ACC112 (cell line): ENCODE data around the gene PRKG1.

Experiments used
- H2AFZ ChIP-seq: fragments of 200-600 bp; sonication (generic); one replicate; pipeline ENCODE4 v1.6.0; 2017; ENCODE audit warnings: antibody characterized with exemption, low read length; ENCODE audit not compliant: unreplicated experiment
- H3K27ac ChIP-seq: fragments of 200-600 bp; sonication (generic); 2 replicates; pipeline ENCODE4 v1.5.1; 2014; ENCODE audit warnings: low read depth, mild to moderate bottlenecking, antibody characterized with exemption, low read length, moderate library complexity
- H3K27me3 ChIP-seq: fragments of 200-600 bp; sonication (generic); 2 replicates; pipeline ENCODE4 v1.6.1; 2014; ENCODE audit warnings: mild to moderate bottlenecking, antibody characterized with exemption, low read length, moderate library complexity, mixed read lengths; ENCODE audit not compliant: insufficient read depth
- H3K36me3 ChIP-seq: fragments of 200-600 bp; sonication (generic); 2 replicates; pipeline ENCODE4 v1.6.1; 2016; ENCODE audit warnings: mild to moderate bottlenecking, antibody characterized with exemption, low read length, moderate library complexity, mixed read lengths; ENCODE audit not compliant: insufficient read depth
- H3K4me1 ChIP-seq: fragments of 200-600 bp; sonication (generic); one replicate; pipeline ENCODE4 v1.6.1; 2016; ENCODE audit warnings: low read length, mixed read lengths; ENCODE audit not compliant: insufficient read depth, unreplicated experiment, control insufficient read depth
- H3K4me3 ChIP-seq: fragments of 200-600 bp; sonication (generic); 2 replicates; pipeline ENCODE4 v1.5.1; 2014; ENCODE audit warnings: mild to moderate bottlenecking, low read depth, low read length
- H3K79me2 ChIP-seq: fragments of 200-600 bp; sonication (generic); one replicate; pipeline ENCODE4 v1.6.0; 2016; ENCODE audit warnings: low read length; ENCODE audit not compliant: control insufficient read depth, unreplicated experiment, insufficient read depth

The PRKG1 gene

GRCh38 chr10:51932530-51932929 is 858.2 kb downstream of the PRKG1 start:
- Histone ChIP-seq H3K79me2 (no peaks in the 10 kb centered on the region), H3K27ac (no peak overlapping the region), H2AFZ (no peak overlapping the region), H3K27me3 (no peaks in the 10 kb centered on the region), H3K36me3 (no peaks in the 10 kb centered on the region), H3K4me3 (no peak overlapping the region), H3K4me1 (peaks cover 14% of the 10 kb centered on the region)

GRCh38 chr10:51934373-51934772 is 860.1 kb downstream of the PRKG1 start:
- no peak overlapping the region for H3K27ac ChIP-seq
- H3K4me3 ChIP-seq: no peak overlapping the region
- H3K36me3 ChIP-seq: no peaks in the 10 kb centered on the region
- H3K79me2 ChIP-seq: no peaks in the 10 kb centered on the region
- no peaks in the 10 kb centered on the region for H3K27me3 ChIP-seq
- no peak overlapping the region for H2AFZ ChIP-seq
- peaks cover 15% of the 10 kb centered on the region for H3K4me1 ChIP-seq

- H3K36me3 ChIP-seq: no peaks in the 10 kb centered on the region
- no peaks in the 10 kb centered on the region for H3K27me3 ChIP-seq
- H2AFZ ChIP-seq: no peak overlapping the region
- no peak overlapping the region for H3K4me3 ChIP-seq
- H3K27ac ChIP-seq: no peak overlapping the region
- H3K79me2 ChIP-seq: no peaks in the 10 kb centered on the region
- H3K4me1 ChIP-seq: peaks cover 15% of the 10 kb centered on the region
Measured at GRCh38 chr10:51935341-51935740, 861.1 kb downstream of the PRKG1 start.

GRCh38 chr10:51937308-51938140 is 863.2 kb downstream of the PRKG1 start:
- Histone ChIP-seq H3K4me3 (peak overlapping the region; percentile 51), H2AFZ (peak overlapping the region; percentile 45), H3K27me3 (no peaks in the 10 kb centered on the region), H3K36me3 (no peaks in the 10 kb centered on the region), H3K4me1 (peaks cover 15% of the 10 kb centered on the region), H3K79me2 (no peaks in the 10 kb centered on the region), H3K27ac (peak overlapping the region; percentile 38)

GRCh38 chr10:51950371-51950995 is 876.2 kb downstream of the PRKG1 start:
- Histone ChIP-seq H3K4me3 (no peak overlapping the region), H3K27ac (no peak overlapping the region), H3K27me3 (no peaks in the 10 kb centered on the region), H3K79me2 (no peaks in the 10 kb centered on the region), H2AFZ (no peak overlapping the region), H3K4me1 (no peaks in the 10 kb centered on the region), H3K36me3 (no peaks in the 10 kb centered on the region)

GRCh38 chr10:51950996-51951555 is 876.8 kb downstream of the PRKG1 start:
- no peaks in the 10 kb centered on the region for H3K36me3 ChIP-seq
- H3K27ac ChIP-seq: no peak overlapping the region
- H3K27me3 ChIP-seq: no peaks in the 10 kb centered on the region
- H3K4me1 ChIP-seq: no peaks in the 10 kb centered on the region
- no peak overlapping the region for H2AFZ ChIP-seq
- H3K4me3 ChIP-seq: no peak overlapping the region
- no peaks in the 10 kb centered on the region for H3K79me2 ChIP-seq

GRCh38 chr10:51951601-51952000 is 877.3 kb downstream of the PRKG1 start:
- no peak overlapping the region for H2AFZ ChIP-seq
- no peak overlapping the region for H3K27ac ChIP-seq
- H3K4me1 ChIP-seq: no peaks in the 10 kb centered on the region
- no peaks in the 10 kb centered on the region for H3K36me3 ChIP-seq
- H3K27me3 ChIP-seq: no peaks in the 10 kb centered on the region
- H3K4me3 ChIP-seq: no peak overlapping the region
- no peaks in the 10 kb centered on the region for H3K79me2 ChIP-seq

GRCh38 chr10:51952056-51952455 is 877.8 kb downstream of the PRKG1 start:
- H3K27ac ChIP-seq: no peak overlapping the region
- H3K4me3 ChIP-seq: no peak overlapping the region
- H2AFZ ChIP-seq: no peak overlapping the region
- no peaks in the 10 kb centered on the region for H3K4me1 ChIP-seq
- H3K36me3 ChIP-seq: no peaks in the 10 kb centered on the region
- no peaks in the 10 kb centered on the region for H3K27me3 ChIP-seq
- H3K79me2 ChIP-seq: no peaks in the 10 kb centered on the region

GRCh38 chr10:51955696-51956095 is 881.4 kb downstream of the PRKG1 start:
- no peak overlapping the region for H3K27ac ChIP-seq
- H3K79me2 ChIP-seq: no peaks in the 10 kb centered on the region
- no peak overlapping the region for H2AFZ ChIP-seq
- H3K27me3 ChIP-seq: no peaks in the 10 kb centered on the region
- no peaks in the 10 kb centered on the region for H3K4me1 ChIP-seq
- no peaks in the 10 kb centered on the region for H3K36me3 ChIP-seq
- H3K4me3 ChIP-seq: no peak overlapping the region

- H2AFZ ChIP-seq: no peak overlapping the region
- no peaks in the 10 kb centered on the region for H3K27me3 ChIP-seq
- no peak overlapping the region for H3K27ac ChIP-seq
- H3K36me3 ChIP-seq: no peaks in the 10 kb centered on the region
- H3K4me3 ChIP-seq: no peak overlapping the region
- H3K79me2 ChIP-seq: no peaks in the 10 kb centered on the region
- H3K4me1 ChIP-seq: no peaks in the 10 kb centered on the region
Measured at GRCh38 chr10:51956822-51957221, 882.5 kb downstream of the PRKG1 start.

- no peak overlapping the region for H3K27ac ChIP-seq
- H3K4me3 ChIP-seq: no peak overlapping the region
- no peaks in the 10 kb centered on the region for H3K27me3 ChIP-seq
- H2AFZ ChIP-seq: peak overlapping the region; percentile 4
- H3K36me3 ChIP-seq: no peaks in the 10 kb centered on the region
- no peaks in the 10 kb centered on the region for H3K79me2 ChIP-seq
- no peaks in the 10 kb centered on the region for H3K4me1 ChIP-seq
Measured at GRCh38 chr10:51960494-51960895, 886.2 kb downstream of the PRKG1 start.
